Stimulated activated CD8-positive, alpha-beta memory T cell treated with anti-CD3 and anti-CD28 coated beads, Interleukin-15, amount 100 ng/mL, for 48 hours (primary cell): ENCODE results near the gene APOBEC3H.
"Not testable (repeated sequence)": the region's sequence is repeated elsewhere in the genome, so short reads cannot be mapped to it uniquely, and the experiment has no call there.

Experiments used
- DNase-seq, 2 donors: peaks; one replicate each; pipeline ENCODE4 v3.0.0-alpha.2; 2020; ENCODE audit warnings: low read depth in 2 of 2

Gene APOBEC3H

GRCh38 chr22:39097098-39098020 lies at the start of gene APOBEC3H:
APOBEC3H (plus strand) TSS chr22:39097244; CDS start chr22:39100279, 3,035 bp downstream.
- DNase-seq: no peak

DNA sequence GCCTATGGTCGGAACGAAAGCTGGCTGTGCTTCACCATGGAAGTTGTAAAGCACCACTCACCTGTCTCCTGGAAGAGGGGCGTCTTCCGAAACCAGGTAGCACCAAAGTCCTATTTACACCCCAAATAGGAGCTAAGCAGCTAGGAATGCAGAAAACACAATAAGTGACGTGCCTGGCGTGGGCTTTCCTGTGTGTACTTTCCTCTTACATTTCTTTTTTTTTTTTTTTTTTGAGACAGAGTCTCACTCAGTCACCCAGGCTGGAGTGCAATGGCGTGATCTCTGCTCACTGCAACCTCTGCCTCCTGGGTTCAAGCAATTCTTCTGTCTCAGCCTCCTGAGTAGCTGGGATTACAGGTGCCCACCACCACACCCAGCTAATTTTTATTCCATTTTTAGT lies 47.6 kb upstream of the APOBEC3H start:
- DNase-seq: not testable (repeated sequence)

GRCh38 chr22:39051844-39052495 lies 45.1 kb upstream of the APOBEC3H start:
- not testable (repeated sequence) for DNase-seq

GRCh38 chr22:39055658-39056057 lies 41.4 kb upstream of the APOBEC3H start:
- no peak for DNase-seq

- DNase-seq: not testable (repeated sequence)
Measured at GRCh38 chr22:39061290-39061689, 35.8 kb upstream of the APOBEC3H start.

GRCh38 chr22:39061951-39062350 lies 35.1 kb upstream of the APOBEC3H start:
- not testable (repeated sequence) for DNase-seq

DNA sequence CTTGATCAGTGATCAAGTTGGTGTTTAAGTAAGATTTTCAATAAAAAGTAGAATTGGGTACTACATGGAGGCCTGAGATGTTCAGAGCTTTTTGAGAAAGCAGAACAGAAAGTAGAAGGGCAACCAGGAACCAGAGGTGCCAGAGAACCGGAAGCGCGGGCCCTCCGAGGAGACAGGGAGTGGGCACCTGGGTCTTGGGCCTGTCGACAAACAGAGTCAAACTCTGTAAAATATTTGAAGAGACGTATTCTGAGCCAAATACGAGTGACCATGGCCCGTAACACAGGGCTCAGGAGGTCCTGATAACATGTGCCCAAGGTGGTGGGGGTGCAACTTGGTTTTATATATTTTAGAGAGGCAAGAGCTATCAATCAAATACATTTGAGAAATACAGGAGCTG lies 33.1 kb upstream of the APOBEC3H start:
- not testable (repeated sequence) for DNase-seq

GRCh38 chr22:39066442-39067276 lies 30.4 kb upstream of the APOBEC3H start:
- DNase-seq: not testable (repeated sequence)

DNA sequence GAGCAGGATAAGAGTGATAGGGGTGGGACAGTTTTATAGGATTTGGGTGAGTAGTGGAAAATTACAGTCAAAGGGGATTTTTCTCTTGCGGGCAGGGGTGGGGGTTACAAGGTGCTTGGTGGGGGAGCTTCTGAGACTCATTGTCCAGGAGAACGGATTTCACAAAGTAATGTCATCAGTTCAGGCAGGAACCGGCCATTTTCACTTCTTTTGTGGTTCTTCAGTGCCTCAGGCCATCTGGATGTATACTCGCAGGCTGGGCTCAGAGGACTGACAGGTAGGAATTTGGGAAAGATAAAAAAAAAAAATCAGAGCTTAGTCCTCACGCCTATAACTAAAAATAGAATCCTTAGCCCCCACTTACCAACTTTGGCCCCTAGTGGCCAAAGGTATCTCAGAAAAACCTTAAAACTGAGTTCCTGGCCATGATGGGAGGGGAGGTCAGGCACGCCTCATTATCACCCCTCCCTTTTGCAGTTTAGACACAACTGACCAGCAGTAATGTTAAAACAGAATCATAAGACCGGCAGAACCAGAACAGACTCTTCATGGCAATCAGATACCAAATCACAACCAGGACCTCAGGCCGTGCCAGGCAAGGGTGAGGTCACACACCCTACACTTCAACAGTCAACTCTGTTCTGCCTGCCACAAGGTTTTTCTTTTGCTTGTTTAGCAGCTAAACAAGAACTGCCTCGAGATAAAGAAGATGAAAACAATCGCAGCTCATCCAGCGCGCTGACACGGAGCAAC lies 28.8 kb upstream of the APOBEC3H start:
- DNase-seq: no peak

DNA sequence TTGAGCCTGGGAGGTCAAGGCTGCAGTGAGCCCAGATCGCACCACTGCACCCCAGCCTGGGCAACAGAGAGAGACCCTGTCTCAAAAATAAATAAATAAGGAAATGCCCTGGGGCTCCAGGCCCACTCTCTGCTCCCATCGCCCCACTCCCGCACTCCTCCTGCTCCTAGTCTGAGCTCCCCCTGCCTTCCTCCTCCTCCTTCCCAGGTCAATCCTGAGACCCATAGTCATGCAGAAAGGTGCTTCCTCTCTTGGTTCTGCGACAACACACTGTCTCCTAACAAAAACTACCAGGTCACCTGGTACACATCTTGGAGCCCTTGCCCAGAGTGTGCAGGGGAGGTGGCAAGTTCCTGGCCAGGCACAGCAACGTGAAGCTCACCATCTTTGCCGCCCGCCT lies 26.9 kb upstream of the APOBEC3H start:
- no peak for DNase-seq

GRCh38 chr22:39072581-39072981 lies 24.5 kb upstream of the APOBEC3H start:
- DNase-seq: not testable (repeated sequence)

- no peak for DNase-seq
Measured at GRCh38 chr22:39073981-39074380, 23.1 kb upstream of the APOBEC3H start.

DNA sequence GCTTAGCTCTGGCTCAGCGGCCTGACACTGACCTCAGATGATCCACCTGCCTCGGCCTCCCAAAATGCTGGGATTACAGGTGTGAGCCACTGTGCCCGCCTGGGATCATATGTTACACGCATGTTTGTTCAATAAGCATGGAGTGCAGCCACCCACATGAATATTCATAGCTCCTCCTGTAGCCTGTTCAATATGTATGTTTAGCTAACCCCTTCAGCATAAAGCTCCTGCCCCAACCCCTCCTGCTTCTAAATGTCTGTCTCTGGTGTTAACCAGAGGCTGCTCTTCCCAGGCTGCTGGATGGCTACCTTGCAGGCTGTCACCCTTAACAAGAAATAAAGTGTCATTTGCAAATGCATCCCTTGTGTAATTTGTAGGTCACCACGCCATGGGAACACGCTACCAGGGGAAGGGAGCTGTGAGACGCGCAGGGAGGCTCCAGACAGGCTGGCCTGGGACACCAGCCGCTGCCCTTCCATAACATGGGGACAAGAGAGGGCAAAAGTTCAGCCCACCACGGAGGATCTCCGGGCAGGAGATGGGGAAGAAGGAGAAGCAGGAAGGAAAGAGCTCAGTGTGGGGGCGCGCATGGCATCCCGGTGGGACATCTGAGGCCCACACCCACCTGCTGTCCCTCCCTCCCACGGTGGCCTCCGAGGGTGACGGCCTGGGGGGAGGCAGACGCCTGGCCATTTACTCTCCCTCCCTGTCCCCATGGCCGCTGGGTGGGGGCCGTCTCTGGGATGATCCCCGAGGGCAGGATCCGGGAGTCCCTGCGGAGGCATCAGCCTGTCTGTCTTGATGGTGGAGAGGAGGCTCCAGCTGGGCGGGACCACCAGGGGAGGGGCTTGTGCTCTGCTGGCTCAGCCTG lies 20.7 kb upstream of the APOBEC3H start:
- not testable (repeated sequence) for DNase-seq

DNA sequence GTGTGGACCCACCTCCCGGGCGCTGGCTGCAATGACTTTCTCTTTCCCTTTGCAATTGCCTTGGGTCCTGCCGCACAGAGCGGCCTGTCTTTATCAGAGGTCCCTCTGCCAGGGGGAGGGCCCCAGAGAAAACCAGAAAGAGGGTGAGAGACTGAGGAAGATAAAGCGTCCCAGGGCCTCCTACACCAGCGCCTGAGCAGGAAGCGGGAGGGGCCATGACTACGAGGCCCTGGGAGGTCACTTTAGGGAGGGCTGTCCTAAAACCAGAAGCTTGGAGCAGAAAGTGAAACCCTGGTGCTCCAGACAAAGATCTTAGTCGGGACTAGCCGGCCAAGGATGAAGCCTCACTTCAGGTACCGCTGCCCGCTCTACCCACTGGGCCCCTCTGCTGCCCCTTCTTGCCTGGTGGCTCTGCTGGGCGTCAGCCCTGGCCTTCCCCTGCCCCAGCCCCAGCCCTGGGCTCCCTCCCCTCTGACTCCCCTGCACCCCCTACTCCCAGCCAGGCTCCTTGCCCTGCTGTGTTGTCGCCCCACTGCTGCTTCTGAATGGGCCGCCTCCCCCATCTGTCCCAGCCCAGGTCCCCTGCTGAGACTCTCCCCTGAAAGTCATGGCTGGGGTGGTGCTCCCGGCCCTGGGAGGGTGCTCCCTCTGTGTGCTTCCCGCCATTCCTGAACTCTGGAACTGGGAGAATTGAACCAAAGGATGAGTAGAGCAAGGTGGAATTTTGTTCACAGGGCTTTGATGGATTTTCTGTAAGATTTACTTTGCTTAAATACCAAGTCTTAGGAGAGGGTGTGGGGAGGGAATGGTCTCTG lies 19.8 kb upstream of the APOBEC3H start, which contains the start of gene APOBEC3G:
TSS of gene APOBEC3G (plus strand) at position 250 of the 815 bp plus-strand sequence. CDS start at position 337, 87 bp downstream.
- DNase-seq: peak in 1 of 2 donors; percentile 50

- not testable (repeated sequence) for DNase-seq
Measured at GRCh38 chr22:39077912-39078311, 19.1 kb upstream of the APOBEC3H start.

DNA sequence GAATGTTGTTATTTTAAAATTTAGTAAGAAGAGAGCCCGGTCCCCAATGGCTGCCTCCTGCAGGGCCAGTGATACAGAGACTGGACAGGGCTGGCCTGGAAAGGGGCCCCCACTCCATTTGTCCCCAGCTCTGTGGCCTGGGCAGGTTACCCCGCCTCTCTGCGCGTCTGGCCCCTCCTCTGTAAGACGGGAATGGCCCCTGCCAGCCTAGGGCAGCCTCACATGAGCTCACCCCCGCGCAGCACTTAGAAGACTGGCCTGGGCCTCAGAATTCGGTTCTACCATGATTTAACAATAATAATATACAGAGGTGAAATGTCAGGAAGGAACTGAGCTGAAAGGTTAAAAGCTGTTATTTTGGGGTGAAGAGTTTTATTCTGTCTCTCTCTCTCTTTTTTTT lies 18.7 kb upstream of the APOBEC3H start:
- DNase-seq: no peak

GRCh38 chr22:39079054-39079637 lies 17.9 kb upstream of the APOBEC3H start:
- DNase-seq: not testable (repeated sequence)

DNA sequence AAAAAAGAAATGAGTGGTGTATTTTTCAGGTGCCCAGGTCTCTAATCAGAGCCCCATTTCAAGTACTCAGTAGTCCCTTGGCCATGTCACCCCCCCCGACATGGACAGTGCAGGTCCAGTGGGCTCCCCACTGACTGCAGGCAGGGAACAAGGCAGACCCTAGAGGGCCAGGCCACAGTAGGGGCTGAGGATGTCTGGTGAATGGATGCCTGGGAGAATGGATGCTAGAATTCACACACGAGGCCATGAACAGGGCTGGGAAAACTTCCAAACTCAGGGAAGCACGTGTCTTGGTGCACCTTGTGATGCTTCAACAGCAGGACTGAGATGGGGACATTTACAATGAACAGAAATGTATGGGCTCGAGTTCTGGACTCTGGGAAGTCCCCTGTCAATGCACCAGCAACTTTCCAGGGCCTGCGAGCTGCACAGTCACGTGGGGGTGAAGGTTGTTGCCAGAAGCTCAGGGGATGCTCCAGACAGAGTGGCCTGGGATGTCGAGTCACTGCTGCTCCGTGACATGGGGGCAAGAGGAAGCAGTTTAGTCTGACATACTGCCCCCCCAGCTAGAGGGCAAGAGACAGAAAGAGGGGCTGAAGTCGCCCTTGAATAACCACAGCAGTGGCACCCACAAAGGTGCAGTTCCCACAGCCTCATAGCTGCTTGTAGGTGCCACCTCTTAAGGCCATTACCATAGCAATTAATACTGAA lies 16.8 kb upstream of the APOBEC3H start:
- no peak for DNase-seq
